Peyer's patch (tissue), 4 donors: ENCODE measurements around the gene RTTN. TPM values are rescaled to one million over a fixed set of nuclear protein-coding genes. Genes with fewer than 3 reads are reported as not detected.

Experiments used
- DNase-seq, 3 donors: peaks; one replicate each; pipeline ENCODE4 v3.0.0-alpha.2; 2017 to 2019
- H3K27ac ChIP-seq, 4 donors: fragments of 200-600 bp; sonication (generic); one replicate each; pipeline ENCODE4 v1.5.1; 2016 to 2019
- H3K27me3 ChIP-seq, 2 donors: fragments of 200-600 bp; sonication (generic); one replicate each; pipeline ENCODE4 v1.5.1; 2019
- H3K36me3 ChIP-seq, 3 donors: fragments of 200-600 bp; sonication (generic); one replicate each; pipeline ENCODE4 v1.5.1; 2016 to 2019
- H3K4me1 ChIP-seq, 4 donors: fragments of 200-600 bp; sonication (generic); one replicate each; pipeline ENCODE4 v1.5.1; 2016 to 2019
- H3K4me3 ChIP-seq, 4 donors: fragments of 200-600 bp; sonication (generic); 1 replicate in 3 of 4; 2 replicates in 1 of 4; pipeline ENCODE4 v1.5.1; 2016 to 2019; ENCODE audit warnings: mild to moderate bottlenecking in 1 of 4
- H3K9me3 ChIP-seq, 4 donors: fragments of 200-600 bp; sonication (generic); one replicate each; pipeline ENCODE4 v1.5.1; 2016 to 2019; ENCODE audit warnings: mild to moderate bottlenecking in 1 of 4
- CTCF ChIP-seq, 6 experiments: fragments of 450-650 bp in 4 of 6; fragments of 200-600 bp in 2 of 6; sonication (generic) in 1 of 6; IDR thresholded peaks; one replicate each; pipeline ENCODE4 v1.5.1; 2017 to 2019; ENCODE audit warnings: antibody characterized with exemption in 6 of 6, mild to moderate bottlenecking in 3 of 6, moderate library complexity in 1 of 6
- POLR2A ChIP-seq, 2 donors: fragments of 450-650 bp; IDR thresholded peaks; one replicate each; pipeline ENCODE4 v1.5.1; 2017; ENCODE audit warnings: antibody characterized with exemption in 2 of 2, mild to moderate bottlenecking in 2 of 2, moderate library complexity in 2 of 2
- total RNA-seq, 4 donors: library from RNA; depleted of rRNA; stranded (reverse); fragments of >200 nt; gene quantifications; one replicate each; pipeline ENCODE4 v1.1.0, GENCODE V29; 2016

The RTTN gene
- total RNA-seq, 4 donors from 2014 or later = 15.3 to 28.1 (median 22.2) TPM

DNA sequence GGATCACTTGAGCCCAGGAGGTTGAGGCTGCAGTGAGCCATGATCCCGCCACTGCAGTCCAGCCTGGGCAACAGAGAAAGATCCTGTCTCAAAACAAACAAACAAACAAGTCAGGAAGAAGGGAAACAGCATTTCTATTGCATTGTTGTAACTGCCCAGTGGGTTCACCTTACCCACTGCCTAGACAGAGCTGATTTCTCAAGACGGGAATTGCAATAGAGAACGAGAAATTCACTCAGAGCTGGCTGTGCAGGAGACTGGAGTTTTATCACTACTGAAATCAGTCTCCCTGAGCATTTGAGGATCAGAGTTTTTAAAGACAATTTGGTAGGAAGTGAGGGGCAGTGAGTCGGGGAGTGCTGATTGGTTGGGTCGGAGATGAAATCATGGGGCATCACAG lies 24.2 kb upstream of the RTTN start:
- H3K4me1 ChIP-seq = no peaks in the 10 kb centered on the region
- H3K36me3 ChIP-seq = no peaks in the 10 kb centered on the region
- H3K27me3 ChIP-seq = no peaks in the 10 kb centered on the region
- peaks cover 0 to 20% (median 0%) of the 10 kb centered on the region in 4 donors for H3K9me3 ChIP-seq
- no peak for DNase-seq
- TF ChIP-seq POLR2A (IDR thresholded peaks at IDR 0.05) = no peak
- TF ChIP-seq CTCF (IDR thresholded peaks at IDR 0.05) = no peak
- H3K27ac ChIP-seq = no peak overlapping the region
- no peak overlapping the region for H3K4me3 ChIP-seq

DNA sequence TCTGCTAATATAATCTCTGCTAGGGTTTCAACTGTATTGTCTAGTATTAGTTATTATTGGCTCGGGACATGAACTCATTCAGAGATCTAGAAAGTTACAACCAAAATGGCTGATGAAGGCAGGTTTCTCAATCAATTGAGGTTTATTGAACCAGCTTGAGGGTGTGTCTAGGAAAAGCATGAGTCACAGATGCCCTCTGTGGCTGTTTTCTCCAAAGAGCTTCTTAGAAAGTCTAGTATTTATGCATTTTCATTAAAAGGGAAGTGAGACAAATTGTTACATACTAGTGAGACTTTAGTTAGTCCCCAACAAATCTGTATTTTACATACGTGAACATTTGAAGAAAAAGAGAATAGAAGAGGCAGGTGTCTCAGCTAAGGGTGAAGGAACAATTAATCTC lies 23.0 kb upstream of the RTTN start:
- Histone ChIP-seq H3K36me3 (no peaks in the 10 kb centered on the region), H3K4me1 (no peaks in the 10 kb centered on the region), H3K27ac (no peak overlapping the region), H3K9me3 (peaks cover 0 to 20% (median 0%) of the 10 kb centered on the region in 4 donors), H3K4me3 (no peak overlapping the region), H3K27me3 (no peaks in the 10 kb centered on the region)
- DNase-seq = no peak
- TF ChIP-seq CTCF (IDR thresholded peaks at IDR 0.05) = no peak
- no peak for TF ChIP-seq POLR2A (IDR thresholded peaks at IDR 0.05)

- Histone ChIP-seq H3K4me1 (no peaks in the 10 kb centered on the region), H3K27ac (no peak overlapping the region), H3K4me3 (no peak overlapping the region), H3K36me3 (no peaks in the 10 kb centered on the region), H3K27me3 (no peaks in the 10 kb centered on the region), H3K9me3 (peaks cover 0 to 20% (median 0%) of the 10 kb centered on the region in 4 donors)
- TF ChIP-seq POLR2A (IDR thresholded peaks at IDR 0.05) (no peak), CTCF (IDR thresholded peaks at IDR 0.05) (no peak)
- no peak for DNase-seq
Measured at GRCh38 chr18:70227438-70227837, 22.0 kb upstream of the RTTN start.

DNA sequence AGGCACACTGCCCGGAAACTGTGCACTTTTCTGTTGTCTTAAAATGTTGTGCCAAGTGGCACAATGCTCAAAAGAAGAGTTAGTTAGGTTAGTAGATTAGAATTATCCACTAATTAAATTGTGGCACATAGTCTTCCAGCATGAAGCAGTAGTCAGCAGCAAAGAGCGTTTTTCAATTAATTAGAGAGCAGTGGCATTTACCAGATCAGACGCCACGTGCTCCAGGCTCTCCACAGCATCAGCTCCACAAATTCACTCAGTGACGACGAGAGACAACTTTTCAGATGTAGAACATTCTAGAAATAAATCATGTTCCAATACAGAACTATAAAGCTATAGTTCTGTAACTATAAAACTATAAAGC lies 16.4 kb upstream of the RTTN start:
- no peaks in the 10 kb centered on the region for H3K27me3 ChIP-seq
- no peak for DNase-seq
- H3K27ac ChIP-seq = no peak overlapping the region
- TF ChIP-seq POLR2A (IDR thresholded peaks at IDR 0.05) (no peak), CTCF (IDR thresholded peaks at IDR 0.05) (no peak)
- no peak overlapping the region for H3K4me3 ChIP-seq
- no peaks in the 10 kb centered on the region for H3K36me3 ChIP-seq
- no peaks in the 10 kb centered on the region for H3K4me1 ChIP-seq
- H3K9me3 ChIP-seq = peaks cover 0 to 2% (median 0%) of the 10 kb centered on the region in 4 donors

GRCh38 chr18:70221156-70221914 lies 15.8 kb upstream of the RTTN start:
- no peak for TF ChIP-seq POLR2A (IDR thresholded peaks at IDR 0.05)
- no peak for TF ChIP-seq CTCF (IDR thresholded peaks at IDR 0.05)
- DNase-seq = no peak
- Histone ChIP-seq H3K36me3 (no peaks in the 10 kb centered on the region), H3K4me3 (no peak overlapping the region), H3K27me3 (no peaks in the 10 kb centered on the region), H3K9me3 (no peaks in the 10 kb centered on the region), H3K27ac (no peak overlapping the region), H3K4me1 (no peaks in the 10 kb centered on the region)
